ENCODE measurements around the gene NUBP2.

GRCh38 chr16:1786242-1787055, 3.7 kb downstream of the NUBP2 start:
- TF ChIP-seq CHD1 (IDR thresholded peaks at IDR 0.05; ENCODE audit: low read depth, low read length) (no peak), CTCF (IDR thresholded peaks at IDR 0.05 in 2 of 3, conservative IDR thresholded peaks at IDR 0.05 in 1 of 3; ENCODE audit: control insufficient read depth in 2 of 3, extremely low read depth in 1 of 3, insufficient read depth in 1 of 3, low read depth in 3 of 3, low read length in 3 of 3) (no peak), ATF2 (IDR thresholded peaks at IDR 0.05; ENCODE audit: low read length) (no peak), POLR2A (IDR thresholded peaks at IDR 0.05; ENCODE audit: low read depth, low read length) (peak; percentile 39; the same call in 1 of the 2 replicates), TAF1 (IDR thresholded peaks at IDR 0.05; ENCODE audit: borderline replicate concordance, low read depth, low read length) (no peak)
